Measurements from ENCODE around the gene RNFT2.

DNA sequence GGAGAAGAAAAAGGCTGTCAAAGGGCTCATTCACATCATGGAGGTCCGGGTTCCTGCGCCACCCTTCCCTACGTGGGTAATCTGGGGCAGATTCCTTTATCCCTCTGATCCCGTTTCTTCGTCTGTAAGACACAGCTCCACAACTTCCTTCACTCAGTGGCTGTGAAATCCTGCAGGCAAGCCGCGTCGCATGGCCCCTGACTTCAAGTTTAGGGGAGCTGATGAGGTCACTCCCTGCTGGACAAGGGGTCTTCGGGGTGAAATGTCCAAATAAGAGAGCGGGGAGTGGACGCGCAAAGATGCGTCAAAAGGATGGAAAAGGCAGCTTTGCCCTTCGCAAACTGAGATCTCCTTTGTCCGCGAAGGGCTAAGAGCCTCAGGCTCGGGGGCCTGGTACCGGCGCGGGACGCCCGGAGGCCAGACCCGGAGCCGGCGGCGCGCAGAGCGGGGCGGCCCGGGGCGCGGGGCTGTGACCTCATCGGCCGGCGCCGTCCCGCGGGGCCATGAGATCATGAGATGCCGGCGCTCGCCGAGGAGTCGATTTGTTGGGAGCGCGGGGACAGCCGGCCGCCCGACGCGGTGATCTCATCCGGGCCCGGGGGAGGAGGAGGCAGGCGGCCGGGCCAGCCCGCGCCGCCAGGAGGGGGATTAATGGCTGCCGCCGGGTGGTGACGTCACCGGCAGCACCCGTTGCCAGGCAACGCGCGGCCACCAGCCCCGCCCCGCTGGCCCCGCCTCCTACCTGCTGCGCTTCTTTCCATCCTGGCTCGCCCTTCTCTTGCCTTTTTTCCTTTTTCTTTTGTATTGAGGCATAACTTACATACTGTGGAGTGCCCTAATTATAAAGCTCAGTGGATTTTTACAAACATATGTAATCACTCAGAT lies 81.1 kb downstream of the RNFT2 start:
- TF ChIP-seq POLR2A (IDR thresholded peaks at IDR 0.05) (peak; percentile 76 to 78), POLR2AphosphoS5 (IDR thresholded peaks at IDR 0.05) (peak; percentile 57), EP300 (IDR thresholded peaks at IDR 0.05) (no peak)
- TF ChIP-seq, protein P1, sequence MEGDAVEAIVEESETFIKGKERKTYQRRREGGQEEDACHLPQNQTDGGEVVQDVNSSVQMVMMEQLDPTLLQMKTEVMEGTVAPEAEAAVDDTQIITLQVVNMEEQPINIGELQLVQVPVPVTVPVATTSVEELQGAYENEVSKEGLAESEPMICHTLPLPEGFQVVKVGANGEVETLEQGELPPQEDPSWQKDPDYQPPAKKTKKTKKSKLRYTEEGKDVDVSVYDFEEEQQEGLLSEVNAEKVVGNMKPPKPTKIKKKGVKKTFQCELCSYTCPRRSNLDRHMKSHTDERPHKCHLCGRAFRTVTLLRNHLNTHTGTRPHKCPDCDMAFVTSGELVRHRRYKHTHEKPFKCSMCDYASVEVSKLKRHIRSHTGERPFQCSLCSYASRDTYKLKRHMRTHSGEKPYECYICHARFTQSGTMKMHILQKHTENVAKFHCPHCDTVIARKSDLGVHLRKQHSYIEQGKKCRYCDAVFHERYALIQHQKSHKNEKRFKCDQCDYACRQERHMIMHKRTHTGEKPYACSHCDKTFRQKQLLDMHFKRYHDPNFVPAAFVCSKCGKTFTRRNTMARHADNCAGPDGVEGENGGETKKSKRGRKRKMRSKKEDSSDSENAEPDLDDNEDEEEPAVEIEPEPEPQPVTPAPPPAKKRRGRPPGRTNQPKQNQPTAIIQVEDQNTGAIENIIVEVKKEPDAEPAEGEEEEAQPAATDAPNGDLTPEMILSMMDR (IDR thresholded peaks at IDR 0.05) = peak in 1 of 4 experiments; percentile 16

Measured in gastroesophageal sphincter (tissue), 3 donors.